Stomach smooth muscle (tissue), 2 donors: Measurements from ENCODE around the gene SRBD1.

Source experiments
- H3K27ac ChIP-seq: one replicate; pipeline ENCODE4 v1.7.0; 2013; ENCODE audit warnings: mild to moderate bottlenecking, low read length, inconsistent platforms
- H3K27me3 ChIP-seq, 2 donors: one replicate each; pipeline ENCODE4 v1.7.0; 2013; ENCODE audit warnings: low read length in 2 of 2; ENCODE audit not compliant: insufficient read depth in 2 of 2, control insufficient read depth in 1 of 2
- H3K36me3 ChIP-seq, 2 donors: one replicate each; pipeline ENCODE4 v1.7.0; 2013; ENCODE audit warnings: low read length in 2 of 2; ENCODE audit not compliant: control insufficient read depth in 2 of 2, insufficient read depth in 2 of 2
- H3K4me1 ChIP-seq: one replicate; pipeline ENCODE4 v1.7.0; 2013; ENCODE audit warnings: low read length; ENCODE audit not compliant: control insufficient read depth, insufficient read depth
- H3K4me3 ChIP-seq, 2 donors: one replicate each; pipeline ENCODE4 v1.7.0; 2013; ENCODE audit warnings: low read length in 2 of 2
- H3K9ac ChIP-seq, 2 donors: one replicate each; pipeline ENCODE4 v1.7.0; 2013; ENCODE audit warnings: low read length in 2 of 2, mild to moderate bottlenecking in 1 of 2
- H3K9me3 ChIP-seq, 2 donors: one replicate each; pipeline ENCODE4 v1.7.0; 2013; ENCODE audit warnings: low read length in 2 of 2; ENCODE audit not compliant: control insufficient read depth in 2 of 2
- donor health status: healthy.
- donor health status: Pancreatic carcinoma.

The SRBD1 gene

GRCh38 chr2:45591073-45591472 is 20.0 kb downstream of the SRBD1 start:
- no peaks in the 10 kb centered on the region for H3K9me3 ChIP-seq
- no peaks in the 10 kb centered on the region for H3K27me3 ChIP-seq
- no peak overlapping the region for H3K27ac ChIP-seq
- no peaks in the 10 kb centered on the region for H3K4me1 ChIP-seq
- no peaks in the 10 kb centered on the region for H3K36me3 ChIP-seq
- no peak overlapping the region for H3K9ac ChIP-seq
- no peak overlapping the region for H3K4me3 ChIP-seq

GRCh38 chr2:45588158-45588829 is 22.8 kb downstream of the SRBD1 start:
- no peaks in the 10 kb centered on the region for H3K27me3 ChIP-seq
- no peaks in the 10 kb centered on the region for H3K36me3 ChIP-seq
- no peak overlapping the region for H3K9ac ChIP-seq
- no peaks in the 10 kb centered on the region for H3K9me3 ChIP-seq
- no peaks in the 10 kb centered on the region for H3K4me1 ChIP-seq
- H3K27ac ChIP-seq: no peak overlapping the region
- H3K4me3 ChIP-seq: no peak overlapping the region

DNA sequence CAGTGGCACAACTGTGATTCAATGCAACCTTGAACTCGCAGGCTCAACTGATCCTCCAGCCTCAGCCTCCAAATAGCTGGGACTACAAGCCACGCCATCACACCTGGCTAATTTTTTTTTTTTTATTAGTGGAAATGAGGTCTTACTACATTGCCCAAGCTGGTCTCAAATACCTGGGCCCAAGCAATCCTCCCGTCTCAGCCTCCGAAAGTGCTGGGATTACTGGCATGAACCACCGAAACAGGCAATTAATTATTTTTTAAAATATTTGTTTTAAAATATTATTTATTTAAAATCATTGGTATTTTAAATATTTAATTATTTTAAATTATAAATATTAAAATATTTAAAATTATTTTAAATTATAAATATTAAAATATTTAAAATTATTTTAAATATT is 24.5 kb downstream of the SRBD1 start:
- Histone ChIP-seq H3K4me3 (no peak overlapping the region), H3K36me3 (no peaks in the 10 kb centered on the region), H3K27me3 (no peaks in the 10 kb centered on the region), H3K27ac (no peak overlapping the region), H3K4me1 (no peaks in the 10 kb centered on the region), H3K9ac (no peak overlapping the region), H3K9me3 (no peaks in the 10 kb centered on the region)

DNA sequence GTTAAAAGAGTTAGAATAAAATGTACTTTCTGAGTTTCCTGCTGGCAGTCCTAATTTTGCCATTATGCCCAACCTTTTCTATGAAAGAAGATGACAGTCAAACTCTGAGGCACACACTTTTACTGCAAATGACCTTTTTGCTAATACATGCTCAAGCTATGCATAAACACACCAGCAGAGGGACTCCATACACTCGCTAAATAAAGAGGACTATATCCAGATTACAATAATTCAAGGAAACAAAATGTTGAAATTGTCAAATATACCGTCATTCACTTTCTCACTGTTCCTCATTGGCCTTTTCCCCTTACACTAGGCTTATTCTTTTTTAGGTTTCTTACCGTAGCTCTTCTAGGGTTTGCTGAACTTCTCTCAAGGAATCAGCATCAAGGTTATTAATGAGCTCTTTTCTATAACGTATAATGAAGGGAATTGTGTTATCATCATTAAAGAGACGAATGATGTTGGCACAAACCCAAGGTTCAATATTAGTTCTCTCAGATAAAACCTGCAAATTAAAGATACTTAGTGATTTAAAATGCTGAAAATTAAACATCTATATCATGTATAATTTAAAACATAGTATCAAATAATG is 25.7 kb downstream of the SRBD1 start:
- H3K27ac ChIP-seq: no peak overlapping the region
- H3K9ac ChIP-seq: no peak overlapping the region
- no peaks in the 10 kb centered on the region for H3K27me3 ChIP-seq
- H3K36me3 ChIP-seq: no peaks in the 10 kb centered on the region
- H3K9me3 ChIP-seq: no peaks in the 10 kb centered on the region
- H3K4me1 ChIP-seq: no peaks in the 10 kb centered on the region
- no peak overlapping the region for H3K4me3 ChIP-seq

- Histone ChIP-seq H3K9me3 (no peaks in the 10 kb centered on the region), H3K4me1 (no peaks in the 10 kb centered on the region), H3K27ac (no peak overlapping the region), H3K27me3 (no peaks in the 10 kb centered on the region), H3K9ac (no peak overlapping the region), H3K4me3 (no peak overlapping the region), H3K36me3 (no peaks in the 10 kb centered on the region)
These were observed 27.1 kb downstream of the SRBD1 start for GRCh38 chr2:45583977-45584376.

- Histone ChIP-seq H3K27ac (no peak overlapping the region), H3K36me3 (no peaks in the 10 kb centered on the region), H3K27me3 (no peaks in the 10 kb centered on the region), H3K9ac (no peak overlapping the region), H3K9me3 (no peaks in the 10 kb centered on the region), H3K4me3 (no peak overlapping the region), H3K4me1 (no peaks in the 10 kb centered on the region)
These were observed 28.5 kb downstream of the SRBD1 start for GRCh38 chr2:45582522-45582921.

DNA sequence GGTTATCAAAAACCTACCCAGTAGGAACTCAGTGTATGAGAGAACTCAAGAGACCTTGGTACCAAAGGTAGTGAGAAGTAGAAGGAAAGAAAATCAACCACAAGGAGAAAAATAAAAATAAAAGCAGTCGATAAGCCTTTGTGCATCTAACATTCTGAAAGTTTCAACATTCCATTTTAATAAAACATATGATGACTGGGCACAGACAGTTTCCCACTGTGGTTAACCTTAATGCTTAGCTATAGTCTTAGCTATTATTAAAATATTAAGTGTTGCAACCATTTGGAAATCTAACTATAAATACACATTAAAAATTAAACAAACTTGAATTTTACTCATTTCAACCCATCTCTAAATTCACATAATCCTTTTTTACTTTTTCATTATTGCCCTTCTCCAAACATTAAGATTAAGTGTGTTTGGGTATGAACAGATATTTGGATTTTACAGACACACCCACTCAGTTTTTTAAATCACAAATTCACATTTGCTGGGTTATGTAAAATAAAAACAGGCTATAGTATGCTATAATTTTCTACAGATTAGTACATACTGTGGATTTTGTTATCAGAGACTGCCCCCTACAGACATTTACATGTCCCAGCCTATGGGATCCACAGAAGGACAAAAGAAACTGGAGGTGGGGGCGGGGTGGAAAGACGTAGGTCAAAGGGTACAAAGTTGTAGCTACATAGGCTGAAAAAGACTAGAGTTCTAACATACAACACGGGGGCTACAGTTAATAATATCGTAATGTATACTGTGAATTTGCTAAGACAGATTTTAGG is 32.8 kb downstream of the SRBD1 start:
- Histone ChIP-seq H3K9ac (no peak overlapping the region), H3K9me3 (no peaks in the 10 kb centered on the region), H3K27ac (no peak overlapping the region), H3K27me3 (no peaks in the 10 kb centered on the region), H3K4me3 (no peak overlapping the region), H3K4me1 (no peaks in the 10 kb centered on the region), H3K36me3 (no peaks in the 10 kb centered on the region)

- no peaks in the 10 kb centered on the region for H3K27me3 ChIP-seq
- no peak overlapping the region for H3K27ac ChIP-seq
- H3K9ac ChIP-seq: no peak overlapping the region
- H3K9me3 ChIP-seq: no peaks in the 10 kb centered on the region
- no peaks in the 10 kb centered on the region for H3K4me1 ChIP-seq
- no peak overlapping the region for H3K4me3 ChIP-seq
- no peaks in the 10 kb centered on the region for H3K36me3 ChIP-seq
These were observed 33.6 kb downstream of the SRBD1 start for GRCh38 chr2:45577441-45577840.

- H3K27me3 ChIP-seq: no peaks in the 10 kb centered on the region
- no peaks in the 10 kb centered on the region for H3K36me3 ChIP-seq
- no peak overlapping the region for H3K9ac ChIP-seq
These were observed 35.2 kb downstream of the SRBD1 start for GRCh38 chr2:45575881-45576280.

DNA sequence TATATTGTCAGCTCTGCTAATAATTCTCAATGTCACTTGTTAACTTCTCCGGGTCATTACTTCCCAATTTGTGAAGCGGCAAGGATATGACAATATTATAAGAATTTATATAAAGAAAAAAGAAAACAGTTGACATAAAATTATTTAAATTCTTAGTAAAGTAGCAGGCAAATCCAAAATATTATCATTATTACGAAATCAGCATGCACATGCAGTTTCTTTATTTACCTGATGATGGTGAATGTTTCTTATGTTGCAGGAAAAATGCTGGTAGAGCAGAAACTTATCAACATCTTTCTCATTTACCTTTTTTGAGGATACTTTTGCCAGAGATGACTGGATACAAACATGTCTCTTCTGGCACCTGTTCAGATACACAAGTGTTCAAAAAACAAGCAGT is 38.1 kb downstream of the SRBD1 start:
- Histone ChIP-seq H3K4me3 (no peak overlapping the region), H3K9me3 (no peaks in the 10 kb centered on the region), H3K4me1 (no peaks in the 10 kb centered on the region), H3K27ac (no peak overlapping the region), H3K9ac (no peak overlapping the region), H3K36me3 (no peaks in the 10 kb centered on the region), H3K27me3 (no peaks in the 10 kb centered on the region)

More at GRCh38 chr2:45575881-45576280, 35.2 kb downstream of the SRBD1 start:
- no peaks in the 10 kb centered on the region for H3K4me1 ChIP-seq
- no peak overlapping the region for H3K4me3 ChIP-seq
- no peaks in the 10 kb centered on the region for H3K9me3 ChIP-seq
- H3K27ac ChIP-seq: no peak overlapping the region

- no peak overlapping the region for H3K4me3 ChIP-seq
- no peak overlapping the region for H3K9ac ChIP-seq
- no peaks in the 10 kb centered on the region for H3K9me3 ChIP-seq
- no peak overlapping the region for H3K27ac ChIP-seq
- H3K4me1 ChIP-seq: no peaks in the 10 kb centered on the region
- no peaks in the 10 kb centered on the region for H3K27me3 ChIP-seq
- no peaks in the 10 kb centered on the region for H3K36me3 ChIP-seq
These were observed 39.1 kb downstream of the SRBD1 start for GRCh38 chr2:45571940-45572339.
